ENCODE results near the gene CDH4. TPM values are rescaled to one million over a fixed set of nuclear protein-coding genes. Genes with fewer than 3 reads are reported as not detected.

The CDH4 gene
- total and polyA plus RNA-seq, 11 donors = 0.04 to 0.54 (median 0.08) TPM; not detected in 1

DNA sequence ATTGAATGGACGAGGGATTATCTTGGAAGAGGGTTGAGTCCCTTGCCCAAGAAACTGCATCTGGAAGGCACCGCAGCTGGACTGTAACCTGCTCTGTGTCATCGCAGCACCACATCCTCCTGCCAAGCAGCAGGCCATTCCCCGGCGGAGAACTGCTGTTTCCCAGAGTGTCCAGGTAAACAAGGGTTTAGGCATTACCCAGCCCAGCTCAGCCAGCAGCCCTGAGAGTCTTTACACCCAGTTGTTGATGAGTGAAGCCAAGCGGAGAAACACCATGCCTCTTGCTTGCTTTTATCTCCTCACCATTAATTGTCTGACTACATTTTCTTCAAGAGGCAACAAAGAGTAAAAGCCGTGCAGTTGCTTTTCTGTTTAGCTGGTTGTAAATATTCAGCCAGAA lies 104.1 kb downstream of the CDH4 start:
- no peak overlapping the region for H3K27ac ChIP-seq
- H3K4me1 ChIP-seq = no peaks in the 10 kb centered on the region
- WGBS, 4 donors = 58 to 76% (median 63%) methylated on average over 5 to 7 of the region's 7 CpGs
- H3K36me3 ChIP-seq = no peaks in the 10 kb centered on the region
- ATAC-seq (no peak), DNase-seq (no peak)
- intact Hi-C loops (cut with DNase I) = no loop called here
- H3K27me3 ChIP-seq = peaks cover 0 to 51% (median 12%) of the 10 kb centered on the region in 9 donors
- no peaks in the 10 kb centered on the region for H3K9me3 ChIP-seq
- no peak for TF ChIP-seq CTCF (IDR thresholded peaks at IDR 0.05)
- no peak for TF ChIP-seq POLR2A (IDR thresholded peaks at IDR 0.05)
- no peak overlapping the region for H3K4me3 ChIP-seq

GRCh38 chr20:61357119-61357518 lies 105.1 kb downstream of the CDH4 start:
- Histone ChIP-seq H3K9me3 (no peaks in the 10 kb centered on the region), H3K27ac (no peak overlapping the region), H3K4me3 (no peak overlapping the region), H3K27me3 (peaks cover 0 to 42% (median 11%) of the 10 kb centered on the region in 9 donors), H3K4me1 (no peaks in the 10 kb centered on the region), H3K36me3 (no peaks in the 10 kb centered on the region)
- 78 to 84% (median 81%) methylated on average over 11 of the region's 11 CpGs for WGBS, 4 donors
- ATAC-seq (no peak), DNase-seq (no peak)
- TF ChIP-seq POLR2A (IDR thresholded peaks at IDR 0.05) (no peak), CTCF (IDR thresholded peaks at IDR 0.05) (no peak)
- intact Hi-C loops (cut with DNase I) = no loop called here

GRCh38 chr20:61359254-61359653 lies 107.2 kb downstream of the CDH4 start:
- WGBS, 4 donors = 75 to 87% (median 79%) methylated on average over 11 to 17 of the region's 17 CpGs
- Histone ChIP-seq H3K4me1 (no peaks in the 10 kb centered on the region), H3K27me3 (peaks cover 0 to 29% (median 0%) of the 10 kb centered on the region in 9 donors), H3K9me3 (no peaks in the 10 kb centered on the region), H3K27ac (no peak overlapping the region), H3K4me3 (no peak overlapping the region), H3K36me3 (no peaks in the 10 kb centered on the region)
- no peak for ATAC-seq
- TF ChIP-seq CTCF (IDR thresholded peaks at IDR 0.05) (no peak), POLR2A (IDR thresholded peaks at IDR 0.05) (no peak)
- no peak for DNase-seq
- intact Hi-C loops (cut with DNase I) = no loop called here

GRCh38 chr20:61360296-61360695 lies 108.2 kb downstream of the CDH4 start:
- no peaks in the 10 kb centered on the region for H3K9me3 ChIP-seq
- H3K36me3 ChIP-seq = no peaks in the 10 kb centered on the region
- intact Hi-C loops (cut with DNase I) = no loop called here
- no peak for DNase-seq
- WGBS, 4 donors = 67 to 78% (median 73%) methylated on average over 9 of the region's 9 CpGs
- peaks cover 0 to 27% (median 0%) of the 10 kb centered on the region in 9 donors for H3K27me3 ChIP-seq
- no peak overlapping the region for H3K27ac ChIP-seq
- H3K4me1 ChIP-seq = no peaks in the 10 kb centered on the region
- H3K4me3 ChIP-seq = no peak overlapping the region
- TF ChIP-seq CTCF (IDR thresholded peaks at IDR 0.05) (no peak), POLR2A (IDR thresholded peaks at IDR 0.05) (no peak)
- ATAC-seq = no peak
